ENCODE results near the gene HLX. TPM values are rescaled to one million over a fixed set of nuclear protein-coding genes. Genes with fewer than 3 reads are reported as not detected.

Gene HLX
- total RNA-seq, 1 donor from 2014 or later: 0.26 TPM

- no peak for DNase-seq (ENCODE audit: low read depth)
- H3K36me3 ChIP-seq (ENCODE audit: control insufficient read depth, insufficient read depth, low read length): no peaks in the 10 kb centered on the region
- H3K4me3 ChIP-seq (ENCODE audit: low read depth, low read length): peak overlapping the region; percentile 40
- TF ChIP-seq CTCF (IDR thresholded peaks at IDR 0.05; ENCODE audit: insufficient read depth, low read length, severe bottlenecking): no peak
- FAIRE-seq: no peak
- H3K27me3 ChIP-seq (ENCODE audit: control insufficient read depth, insufficient read depth, low read length): peaks cover 47% of the 10 kb centered on the region
Observed at GRCh38 chr1:220879509-220880361, 492 bp downstream of the HLX start.

- H3K36me3 ChIP-seq (ENCODE audit: control insufficient read depth, insufficient read depth, low read length): no peaks in the 10 kb centered on the region
- peaks cover 51% of the 10 kb centered on the region for H3K27me3 ChIP-seq (ENCODE audit: control insufficient read depth, insufficient read depth, low read length)
- FAIRE-seq (no peak), DNase-seq (ENCODE audit: low read depth) (no peak)
- no peak overlapping the region for H3K4me3 ChIP-seq (ENCODE audit: low read depth, low read length)
- TF ChIP-seq CTCF (IDR thresholded peaks at IDR 0.05; ENCODE audit: insufficient read depth, low read length, severe bottlenecking): no peak
Observed at GRCh38 chr1:220880362-220880670, 1.1 kb downstream of the HLX start.

GRCh38 chr1:220880726-220881506, 1.7 kb downstream of the HLX start:
- no peak for TF ChIP-seq CTCF (IDR thresholded peaks at IDR 0.05; ENCODE audit: insufficient read depth, low read length, severe bottlenecking)

GRCh38 chr1:220882061-220882891, 3.0 kb downstream of the HLX start:
- no peak overlapping the region for H3K4me3 ChIP-seq (ENCODE audit: low read depth, low read length)
- FAIRE-seq (no peak), DNase-seq (ENCODE audit: low read depth) (no peak)
- H3K27me3 ChIP-seq (ENCODE audit: control insufficient read depth, insufficient read depth, low read length): peaks cover 66% of the 10 kb centered on the region
- no peak for TF ChIP-seq CTCF (IDR thresholded peaks at IDR 0.05; ENCODE audit: insufficient read depth, low read length, severe bottlenecking)
- H3K36me3 ChIP-seq (ENCODE audit: control insufficient read depth, insufficient read depth, low read length): no peaks in the 10 kb centered on the region

More at GRCh38 chr1:220880726-220881506, 1.7 kb downstream of the HLX start:
- Histone ChIP-seq H3K4me3 (ENCODE audit: low read depth, low read length) (no peak overlapping the region), H3K27me3 (ENCODE audit: control insufficient read depth, insufficient read depth, low read length) (peaks cover 56% of the 10 kb centered on the region), H3K36me3 (ENCODE audit: control insufficient read depth, insufficient read depth, low read length) (no peaks in the 10 kb centered on the region)
- DNase-seq (ENCODE audit: low read depth) (peak; percentile 23), FAIRE-seq (no peak)

GRCh38 chr1:220884109-220884980, 5.1 kb downstream of the HLX start:
- Histone ChIP-seq H3K27me3 (ENCODE audit: control insufficient read depth, insufficient read depth, low read length) (peaks cover 69% of the 10 kb centered on the region), H3K4me3 (ENCODE audit: low read depth, low read length) (no peak overlapping the region), H3K36me3 (ENCODE audit: control insufficient read depth, insufficient read depth, low read length) (no peaks in the 10 kb centered on the region)
- no peak for TF ChIP-seq CTCF (IDR thresholded peaks at IDR 0.05; ENCODE audit: insufficient read depth, low read length, severe bottlenecking)
- DNase-seq (ENCODE audit: low read depth): no peak
- FAIRE-seq: no peak

Measured in bronchial epithelial cell (primary cell).